Measurements from ENCODE around the gene APLP1. TPM values are rescaled to one million over a fixed set of nuclear protein-coding genes. Genes with fewer than 3 reads are reported as not detected.

Gene APLP1
- total RNA-seq, 1 donor from 2014 or later: 0.21 TPM

- Histone ChIP-seq H3K27me3 (no peaks in the 10 kb centered on the region), H3K4me1 (peaks cover 3 to 10% of the 10 kb centered on the region in 2 donors), H3K9me3 (no peaks in the 10 kb centered on the region), H3K4me3 (no peak overlapping the region), H3K36me3 (peaks cover 15 to 44% of the 10 kb centered on the region in 2 donors), H3K27ac (no peak overlapping the region)
- intact Hi-C loops (cut with DNase I): loop anchor here (10.0 kb wide), 1 partner anchor 121 kb away; the partner anchor contains the start of gene ARHGAP33
- TF ChIP-seq CTCF (IDR thresholded peaks at IDR 0.05): no peak
- DNase-seq (ENCODE audit: low spot score in 2 of 2): no peak
Measured at GRCh38 chr19:35895911-35896642, 27.7 kb downstream of the APLP1 start.

- DNase-seq (ENCODE audit: low spot score in 2 of 2): no peak
- Histone ChIP-seq H3K4me1 (peaks cover 3 to 10% of the 10 kb centered on the region in 2 donors), H3K27ac (no peak overlapping the region), H3K9me3 (no peaks in the 10 kb centered on the region), H3K36me3 (peaks cover 15 to 44% of the 10 kb centered on the region in 2 donors), H3K4me3 (no peak overlapping the region), H3K27me3 (no peaks in the 10 kb centered on the region)
- intact Hi-C loops (cut with DNase I): loop anchor here (10.0 kb wide), 1 partner anchor 122 kb away; the partner anchor contains the start of gene ARHGAP33
- no peak for TF ChIP-seq CTCF (IDR thresholded peaks at IDR 0.05)
Measured at GRCh38 chr19:35896643-35897040, 28.3 kb downstream of the APLP1 start.

- Histone ChIP-seq H3K9me3 (no peaks in the 10 kb centered on the region), H3K4me3 (peak overlapping the region; percentile 76 to 84), H3K4me1 (peaks cover 3 to 10% of the 10 kb centered on the region in 2 donors), H3K27ac (peak overlapping the region; percentile 74 to 76), H3K27me3 (no peaks in the 10 kb centered on the region), H3K36me3 (peaks cover 15 to 38% of the 10 kb centered on the region in 2 donors)
- no peak for DNase-seq (ENCODE audit: low spot score in 2 of 2)
- TF ChIP-seq CTCF (IDR thresholded peaks at IDR 0.05): no peak
- intact Hi-C loops (cut with DNase I): loop anchor here (10.0 kb wide), 1 partner anchor 123 kb away; the partner anchor contains the start of gene ARHGAP33
Measured at GRCh38 chr19:35897706-35898451, 29.5 kb downstream of the APLP1 start.

- peak overlapping the region; percentile 74 to 76 for H3K27ac ChIP-seq
- peaks cover 11 to 32% of the 10 kb centered on the region in 2 donors for H3K36me3 ChIP-seq
- no peaks in the 10 kb centered on the region for H3K9me3 ChIP-seq
- DNase-seq (ENCODE audit: low spot score in 2 of 2): no peak
- peaks cover 3 to 10% of the 10 kb centered on the region in 2 donors for H3K4me1 ChIP-seq
- no peak for TF ChIP-seq CTCF (IDR thresholded peaks at IDR 0.05)
- H3K4me3 ChIP-seq: peak overlapping the region; percentile 76 to 84
- intact Hi-C loops (cut with DNase I): loop anchor here (10.0 kb wide), 1 partner anchor 124 kb away; the partner anchor contains the start of gene ARHGAP33
- H3K27me3 ChIP-seq: no peaks in the 10 kb centered on the region
Measured at GRCh38 chr19:35898499-35898809, 30.1 kb downstream of the APLP1 start.

- DNase-seq (ENCODE audit: low spot score in 2 of 2): peak in 1 of 2 donors; percentile 84
- Histone ChIP-seq H3K36me3 (peaks cover 11 to 21% of the 10 kb centered on the region in 2 donors), H3K27ac (peak overlapping the region; percentile 74 to 76), H3K4me1 (peaks cover 3 to 10% of the 10 kb centered on the region in 2 donors), H3K27me3 (no peaks in the 10 kb centered on the region), H3K9me3 (no peaks in the 10 kb centered on the region), H3K4me3 (peak overlapping the region; percentile 76 to 84)
- TF ChIP-seq CTCF (IDR thresholded peaks at IDR 0.05): no peak
- intact Hi-C loops (cut with DNase I): loop anchor here (1.0 to 10.0 kb wide), 2 partner anchors 32 to 125 kb away; partner anchors contain the start of gene ARHGAP33
Measured at GRCh38 chr19:35899547-35900214, 31.3 kb downstream of the APLP1 start.
